ENCODE measurements around the gene TGM3.

- no peak for TF ChIP-seq CTCF (conservative IDR thresholded peaks at IDR 0.05)
- no peak for TF ChIP-seq ZFX (IDR thresholded peaks at IDR 0.05)
Measured at GRCh38 chr20:2285613-2286012, 10.2 kb upstream of the TGM3 start.

All from C4-2B (cell line).